Measurements from ENCODE around the gene SLC29A4.
"Not testable (repeated sequence)": the region's sequence is repeated elsewhere in the genome, so short reads cannot be mapped to it uniquely, and the experiment has no call there.

GRCh38 chr7:5287373-5287772 lies 4.6 kb downstream of the SLC29A4 start:
- TF ChIP-seq, protein P1, sequence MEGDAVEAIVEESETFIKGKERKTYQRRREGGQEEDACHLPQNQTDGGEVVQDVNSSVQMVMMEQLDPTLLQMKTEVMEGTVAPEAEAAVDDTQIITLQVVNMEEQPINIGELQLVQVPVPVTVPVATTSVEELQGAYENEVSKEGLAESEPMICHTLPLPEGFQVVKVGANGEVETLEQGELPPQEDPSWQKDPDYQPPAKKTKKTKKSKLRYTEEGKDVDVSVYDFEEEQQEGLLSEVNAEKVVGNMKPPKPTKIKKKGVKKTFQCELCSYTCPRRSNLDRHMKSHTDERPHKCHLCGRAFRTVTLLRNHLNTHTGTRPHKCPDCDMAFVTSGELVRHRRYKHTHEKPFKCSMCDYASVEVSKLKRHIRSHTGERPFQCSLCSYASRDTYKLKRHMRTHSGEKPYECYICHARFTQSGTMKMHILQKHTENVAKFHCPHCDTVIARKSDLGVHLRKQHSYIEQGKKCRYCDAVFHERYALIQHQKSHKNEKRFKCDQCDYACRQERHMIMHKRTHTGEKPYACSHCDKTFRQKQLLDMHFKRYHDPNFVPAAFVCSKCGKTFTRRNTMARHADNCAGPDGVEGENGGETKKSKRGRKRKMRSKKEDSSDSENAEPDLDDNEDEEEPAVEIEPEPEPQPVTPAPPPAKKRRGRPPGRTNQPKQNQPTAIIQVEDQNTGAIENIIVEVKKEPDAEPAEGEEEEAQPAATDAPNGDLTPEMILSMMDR (conservative IDR thresholded peaks at IDR 0.05; ENCODE audit: low read length) = not testable (repeated sequence)
- TF ChIP-seq EZH2phosphoT487 (IDR thresholded peaks at IDR 0.05; ENCODE audit: borderline replicate concordance, low read depth, low read length) = not testable (repeated sequence)

Measured in OCI-LY7 (cell line).